ENCODE data around the gene PLSCR3. TPM values are rescaled to one million over a fixed set of nuclear protein-coding genes. Genes with fewer than 3 reads are reported as not detected.

PLSCR3 gene
- total RNA-seq, 1 experiment from 2014 or later: 42.7 TPM

- POLR2A ChIA-PET: no interaction called here
Observed at GRCh38 chr17:7363311-7363710, 31.0 kb downstream of the PLSCR3 start.

GRCh38 chr17:7361906-7362305 is 32.4 kb downstream of the PLSCR3 start:
- no peak for DNase-seq (ENCODE audit: low spot score)
- ATAC-seq: no peak
- CTCF ChIA-PET: interaction anchor here (1.1 to 1.5 kb wide), 3 partner anchors 32 to 198 kb away, joined by 3 to 5 read pairs (median 4); partner anchors contain the start of gene PLSCR3
- H3K36me3 Mint-ChIP-seq: no peaks in the 10 kb centered on the region
- peaks cover 3% of the 10 kb centered on the region; the same call in 1 of the 2 replicates for H3K4me1 Mint-ChIP-seq
- H3K9me3 Mint-ChIP-seq: no peaks in the 10 kb centered on the region
- no peak overlapping the region for H3K27ac Mint-ChIP-seq
- TF ChIP-seq ZNF671 (CRISPR knock-in tag; IDR thresholded peaks at IDR 0.05) (no peak), ZNF416 (CRISPR knock-in tag; IDR thresholded peaks at IDR 0.05) (no peak), SMAD4 (CRISPR knock-in tag; IDR thresholded peaks at IDR 0.05) (no peak), NR2C2 (CRISPR knock-in tag; IDR thresholded peaks at IDR 0.05) (no peak), USF2 (CRISPR knock-in tag; IDR thresholded peaks at IDR 0.05) (no peak), NFE2L1 (CRISPR knock-in tag; IDR thresholded peaks at IDR 0.05) (no peak), ZMAT4 (CRISPR knock-in tag; IDR thresholded peaks at IDR 0.05) (no peak), MAX (CRISPR knock-in tag; IDR thresholded peaks at IDR 0.05) (no peak), ZBTB43 (CRISPR knock-in tag; IDR thresholded peaks at IDR 0.05) (no peak)
- no peak overlapping the region for H3K4me3 Mint-ChIP-seq
- POLR2A ChIA-PET: interaction anchor here (0.5 to 0.6 kb wide), 2 partner anchors 14 to 129 kb away, joined by 3 to 4 read pairs; no protein-coding TSS in a partner anchor
- H3K27me3 Mint-ChIP-seq (ENCODE audit: low read depth): peaks cover 7% of the 10 kb centered on the region; the same call in 1 of the 2 replicates

More at GRCh38 chr17:7363311-7363710, 31.0 kb downstream of the PLSCR3 start:
- Mint-ChIP-seq H3K27me3 (ENCODE audit: low read depth) (peaks cover 2% of the 10 kb centered on the region; the same call in 1 of the 2 replicates), H3K9me3 (no peaks in the 10 kb centered on the region), H3K36me3 (no peaks in the 10 kb centered on the region), H3K27ac (no peak overlapping the region), H3K4me3 (no peak overlapping the region), H3K4me1 (peaks cover 14% of the 10 kb centered on the region)
- CTCF ChIA-PET: interaction anchor here (0.6 to 1.2 kb wide), 3 partner anchors 13 to 197 kb away, joined by 3 to 4 read pairs (median 4); no protein-coding TSS in a partner anchor
- TF ChIP-seq, protein P1, sequence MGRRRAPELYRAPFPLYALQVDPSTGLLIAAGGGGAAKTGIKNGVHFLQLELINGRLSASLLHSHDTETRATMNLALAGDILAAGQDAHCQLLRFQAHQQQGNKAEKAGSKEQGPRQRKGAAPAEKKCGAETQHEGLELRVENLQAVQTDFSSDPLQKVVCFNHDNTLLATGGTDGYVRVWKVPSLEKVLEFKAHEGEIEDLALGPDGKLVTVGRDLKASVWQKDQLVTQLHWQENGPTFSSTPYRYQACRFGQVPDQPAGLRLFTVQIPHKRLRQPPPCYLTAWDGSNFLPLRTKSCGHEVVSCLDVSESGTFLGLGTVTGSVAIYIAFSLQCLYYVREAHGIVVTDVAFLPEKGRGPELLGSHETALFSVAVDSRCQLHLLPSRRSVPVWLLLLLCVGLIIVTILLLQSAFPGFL (CRISPR knock-in tag; IDR thresholded peaks at IDR 0.05; ENCODE audit: borderline replicate concordance): no peak
- TF ChIP-seq PRRX2 (CRISPR knock-in tag; IDR thresholded peaks at IDR 0.05): no peak
- TF ChIP-seq CREB1 (CRISPR knock-in tag; IDR thresholded peaks at IDR 0.05): no peak
- DNase-seq (ENCODE audit: low spot score) (no peak), ATAC-seq (no peak)

DNA sequence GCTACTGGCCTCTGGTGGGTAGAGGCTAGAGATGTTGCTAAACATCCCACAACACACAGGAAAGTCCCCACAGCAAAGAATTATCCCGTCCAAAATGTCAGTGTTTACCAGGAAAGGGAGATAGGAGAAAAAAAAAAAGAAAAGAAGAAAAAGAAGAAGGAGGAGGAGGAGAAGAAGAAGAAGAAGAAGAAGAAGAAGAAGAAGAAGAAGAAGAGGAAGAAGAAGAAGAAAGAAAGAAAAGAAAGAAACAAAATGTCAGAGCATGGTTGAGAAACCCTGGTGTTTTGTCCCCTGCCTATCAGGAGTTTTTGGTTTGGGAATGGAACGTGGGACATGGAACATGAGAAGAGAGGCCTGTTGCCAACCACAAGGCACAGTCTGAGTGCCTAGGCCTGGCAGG is 36.9 kb downstream of the PLSCR3 start:
- DNase-seq (ENCODE audit: low spot score) (no peak), ATAC-seq (no peak)
- CTCF ChIA-PET: interaction anchor here (1.9 to 6.6 kb wide), 5 partner anchors 24 to 145 kb away, joined by 13 to 69 read pairs (median 16); partner anchors contain the start of genes PLSCR3, TMEM102 and TNK1
- H3K4me3 Mint-ChIP-seq: no peak overlapping the region
- H3K9me3 Mint-ChIP-seq: no peaks in the 10 kb centered on the region
- H3K4me1 Mint-ChIP-seq: peaks cover 21% of the 10 kb centered on the region
- no peak for TF ChIP-seq ZSCAN18 (CRISPR knock-in tag; IDR thresholded peaks at IDR 0.05)
- TF ChIP-seq, protein P2, sequence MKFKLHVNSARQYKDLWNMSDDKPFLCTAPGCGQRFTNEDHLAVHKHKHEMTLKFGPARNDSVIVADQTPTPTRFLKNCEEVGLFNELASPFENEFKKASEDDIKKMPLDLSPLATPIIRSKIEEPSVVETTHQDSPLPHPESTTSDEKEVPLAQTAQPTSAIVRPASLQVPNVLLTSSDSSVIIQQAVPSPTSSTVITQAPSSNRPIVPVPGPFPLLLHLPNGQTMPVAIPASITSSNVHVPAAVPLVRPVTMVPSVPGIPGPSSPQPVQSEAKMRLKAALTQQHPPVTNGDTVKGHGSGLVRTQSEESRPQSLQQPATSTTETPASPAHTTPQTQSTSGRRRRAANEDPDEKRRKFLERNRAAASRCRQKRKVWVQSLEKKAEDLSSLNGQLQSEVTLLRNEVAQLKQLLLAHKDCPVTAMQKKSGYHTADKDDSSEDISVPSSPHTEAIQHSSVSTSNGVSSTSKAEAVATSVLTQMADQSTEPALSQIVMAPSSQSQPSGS (CRISPR knock-in tag; IDR thresholded peaks at IDR 0.05; ENCODE audit: borderline replicate concordance, low read depth): no peak
- TF ChIP-seq NR1H2 (CRISPR knock-in tag; IDR thresholded peaks at IDR 0.05): no peak
- no peak for TF ChIP-seq CTCF (IDR thresholded peaks at IDR 0.05)
- no peak for TF ChIP-seq TEAD1 (CRISPR knock-in tag; IDR thresholded peaks at IDR 0.05)
- no peak for TF ChIP-seq ZNF317 (CRISPR knock-in tag; IDR thresholded peaks at IDR 0.05; ENCODE audit: borderline replicate concordance, low read depth)
- TF ChIP-seq, protein P3, sequence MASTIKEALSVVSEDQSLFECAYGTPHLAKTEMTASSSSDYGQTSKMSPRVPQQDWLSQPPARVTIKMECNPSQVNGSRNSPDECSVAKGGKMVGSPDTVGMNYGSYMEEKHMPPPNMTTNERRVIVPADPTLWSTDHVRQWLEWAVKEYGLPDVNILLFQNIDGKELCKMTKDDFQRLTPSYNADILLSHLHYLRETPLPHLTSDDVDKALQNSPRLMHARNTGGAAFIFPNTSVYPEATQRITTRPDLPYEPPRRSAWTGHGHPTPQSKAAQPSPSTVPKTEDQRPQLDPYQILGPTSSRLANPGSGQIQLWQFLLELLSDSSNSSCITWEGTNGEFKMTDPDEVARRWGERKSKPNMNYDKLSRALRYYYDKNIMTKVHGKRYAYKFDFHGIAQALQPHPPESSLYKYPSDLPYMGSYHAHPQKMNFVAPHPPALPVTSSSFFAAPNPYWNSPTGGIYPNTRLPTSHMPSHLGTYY (CRISPR knock-in tag; IDR thresholded peaks at IDR 0.05): no peak
- H3K27ac Mint-ChIP-seq: no peak overlapping the region
- H3K36me3 Mint-ChIP-seq: no peaks in the 10 kb centered on the region
- POLR2A ChIA-PET: no interaction called here
- H3K27me3 Mint-ChIP-seq (ENCODE audit: low read depth): peaks cover 7% of the 10 kb centered on the region

Measured in WTC11 (cell line).